Immature natural killer cell (primary cell): ENCODE results near the gene SLC34A1. TPM values are rescaled to one million over a fixed set of nuclear protein-coding genes. Genes with fewer than 3 reads are reported as not detected.

ENCODE experiments used
- polyA plus RNA-seq, 3 donors: library from polyadenylated mRNA; unstranded; fragments of 300-500 nt; fragmentation: Illumina TruSeq; gene quantifications; one replicate each; pipeline ENCODE4 v1.2.3, GENCODE V29; 2021

SLC34A1 gene
- polyA plus RNA-seq, 3 donors from 2014 or later, result 0.26 to 0.34 TPM; not detected in 1

Other genes with a start within 250 kb of the SLC34A1 start
- 10 to 100 TPM; 39.7 to 80.2 (median 45.8) TPM for gene RAB24, start 80.7 kb upstream of the SLC34A1 start, polyA plus RNA-seq
- 100 to 1,000 TPM; 345 to 494 (median 375) TPM for gene PRELID1, start 80.6 kb upstream of the SLC34A1 start, polyA plus RNA-seq
- gene MXD3, start 72.5 kb upstream of the SLC34A1 start, polyA plus RNA-seq, result 1 to 10 TPM; 2.1 to 4.2 (median 4.1) TPM
- 100 to 1,000 TPM; 316 to 441 (median 409) TPM for gene LMAN2, start 32.8 kb upstream of the SLC34A1 start, polyA plus RNA-seq
- 10 to 100 TPM; 27.1 to 64.5 (median 33.8) TPM for gene RGS14, start 26.5 kb upstream of the SLC34A1 start, polyA plus RNA-seq
- not detected for gene PFN3, start 16.2 kb downstream of the SLC34A1 start, polyA plus RNA-seq
- 1 to 10 TPM in 2 of 3 donors, not detected in 1; 1.3 to 2.3 TPM for gene F12, start 25.1 kb downstream of the SLC34A1 start, polyA plus RNA-seq
- gene GRK6, start 42.2 kb downstream of the SLC34A1 start, polyA plus RNA-seq, result 100 to 1,000 TPM; 102 to 129 (median 103) TPM
- gene PRR7, start 62.4 kb downstream of the SLC34A1 start, polyA plus RNA-seq, result 10 to 100 TPM in 2 of 3 donors, 1 to 10 TPM in 1; 9.6 to 25.4 (median 17.5) TPM
- gene DBN1, start 89.2 kb downstream of the SLC34A1 start, polyA plus RNA-seq, result 1 to 10 TPM in 2 of 3 donors, under 1 TPM in 1; 0.93 to 4.2 (median 2.8) TPM
- 1 to 10 TPM; 1.1 to 3.3 (median 2.3) TPM for gene PDLIM7, start 113.2 kb downstream of the SLC34A1 start, polyA plus RNA-seq
- 1 to 10 TPM in 1 of 3 donors, under 1 TPM in 1, not detected in 1; 0.48 to 1.3 TPM for gene DOK3, start 125.4 kb downstream of the SLC34A1 start, polyA plus RNA-seq
- gene DDX41, start 132.5 kb downstream of the SLC34A1 start, polyA plus RNA-seq, result 10 to 100 TPM; 20.0 to 62.6 (median 46.4) TPM
- 1 to 10 TPM; 2.5 to 6.2 (median 3.4) TPM for gene FAM193B, start 170.1 kb downstream of the SLC34A1 start, polyA plus RNA-seq
- gene TMED9, start 207.8 kb downstream of the SLC34A1 start, polyA plus RNA-seq, result 100 to 1,000 TPM; 172 to 231 (median 178) TPM
- 10 to 100 TPM; 11.7 to 30.2 (median 21.0) TPM for gene B4GALT7, start 215.7 kb downstream of the SLC34A1 start, polyA plus RNA-seq